OCI-LY3 (cell line): ENCODE data around the gene ALDH1A3.

Experiments
- H2AFZ ChIP-seq: fragments of 200-600, 300-600 bp; shearing (Covaris generic); 2 replicates; pipeline ENCODE4 v1.6.0; 2014; ENCODE audit warnings: antibody characterized with exemption, low read depth, low read length
- H3K27ac ChIP-seq: fragments of 200-600, 300-600 bp; sonication (generic); 2 replicates; pipeline ENCODE4 v1.5.1; 2014; ENCODE audit warnings: mild to moderate bottlenecking, low read length, moderate library complexity, mixed read lengths
- H3K27me3 ChIP-seq: fragments of 200-600, 300-600 bp; sonication (generic); 2 replicates; pipeline ENCODE4 v1.6.1; 2014; ENCODE audit warnings: low read depth, low read length, mixed read lengths
- H3K36me3 ChIP-seq: fragments of 200-600, 300-600 bp; sonication (generic); replicated peaks from 2 replicates; pipeline ENCODE3; 2014; ENCODE audit warnings: low read depth, low read length, mixed read lengths
- H3K4me1 ChIP-seq: fragments of 300-600, 200-600 bp; sonication (generic); 2 replicates; pipeline ENCODE4 v1.6.1; 2014; ENCODE audit warnings: low read length, mixed read lengths
- H3K4me2 ChIP-seq: fragments of 200-600, 300-600 bp; sonication (generic); 2 replicates; pipeline ENCODE4 v1.6.1; 2014; ENCODE audit warnings: low read length, mixed read lengths
- H3K4me3 ChIP-seq: fragments of 300-600, 200-600 bp; sonication (generic); 2 replicates; pipeline ENCODE4 v1.5.1; 2014; ENCODE audit warnings: antibody characterized with exemption, mild to moderate bottlenecking, low read length, moderate library complexity
- H3K79me2 ChIP-seq: fragments of 300-600, 200-600 bp; shearing (Covaris generic); 2 replicates; pipeline ENCODE4 v1.6.1; 2014; ENCODE audit warnings: mild to moderate bottlenecking, low read length, mixed read lengths
- H3K9ac ChIP-seq: fragments of 300-600, 200-600 bp; shearing (Covaris generic); 2 replicates; pipeline ENCODE4 v1.6.0; 2014; ENCODE audit warnings: mild to moderate bottlenecking, low read length, moderate library complexity
- H3K9me3 ChIP-seq: fragments of 200-600, 300-600 bp; shearing (Covaris generic); 2 replicates; pipeline ENCODE4 v1.6.1; 2014; ENCODE audit warnings: low read length, mixed read lengths; ENCODE audit not compliant: insufficient read depth
- H4K20me1 ChIP-seq: fragments of 200-600, 300-600 bp; sonication (generic); 2 replicates; pipeline ENCODE4 v1.6.1; 2016; ENCODE audit warnings: low read length, mixed read lengths; ENCODE audit not compliant: insufficient read depth
- CTCF ChIP-seq: fragments of 200-600, 300-600 bp; sonication (generic); IDR thresholded peaks from 2 replicates; pipeline ENCODE4 v1.5.1; 2014; ENCODE audit warnings: antibody characterized with exemption, low read length, low read depth
- EZH2phosphoT487 ChIP-seq: fragments of 200-600 bp; shearing (Covaris generic); IDR thresholded peaks from 2 replicates; pipeline ENCODE4 v1.6.1; 2018; ENCODE audit warnings: antibody characterized with exemption, mixed run types, low read depth

ALDH1A3 gene

GRCh38 chr15:100869151-100869999 is 10.3 kb upstream of the ALDH1A3 start:
- Histone ChIP-seq H3K9ac (no peak overlapping the region), H3K4me1 (peaks cover 5% of the 10 kb centered on the region), H3K27ac (no peak overlapping the region), H3K36me3 (no peaks in the 10 kb centered on the region), H3K9me3 (peaks cover 4% of the 10 kb centered on the region; the same call in 1 of the 2 replicates), H4K20me1 (no peaks in the 10 kb centered on the region), H3K27me3 (0 out of 2 replicates have a peak, but pooled peaks cover 6% of the 10 kb centered on the region), H3K4me2 (no peak overlapping the region), H3K4me3 (no peak overlapping the region), H2AFZ (no peak overlapping the region), H3K79me2 (no peaks in the 10 kb centered on the region)
- no peak for TF ChIP-seq EZH2phosphoT487
- TF ChIP-seq CTCF, result peak; percentile 81

- Histone ChIP-seq H3K4me1 (peaks cover 5% of the 10 kb centered on the region), H3K4me3 (no peak overlapping the region), H3K9me3 (peaks cover 4% of the 10 kb centered on the region; the same call in 1 of the 2 replicates), H3K9ac (no peak overlapping the region), H3K79me2 (no peaks in the 10 kb centered on the region), H2AFZ (peak overlapping the region; percentile 62), H3K27ac (no peak overlapping the region), H3K4me2 (no peak overlapping the region; the same call in 1 of the 2 replicates), H3K36me3 (no peaks in the 10 kb centered on the region), H3K27me3 (peaks cover 11% of the 10 kb centered on the region; the same call in 1 of the 2 replicates), H4K20me1 (no peaks in the 10 kb centered on the region)
- TF ChIP-seq EZH2phosphoT487, result no peak
- TF ChIP-seq CTCF, result peak; percentile 95
These were observed 6.5 kb upstream of the ALDH1A3 start for GRCh38 chr15:100873029-100873677.

- no peak overlapping the region for H3K4me3 ChIP-seq
- no peaks in the 10 kb centered on the region for H4K20me1 ChIP-seq
- H3K36me3 ChIP-seq, result no peaks in the 10 kb centered on the region
- no peak overlapping the region for H3K27ac ChIP-seq
- no peaks in the 10 kb centered on the region for H3K79me2 ChIP-seq
- peaks cover 5% of the 10 kb centered on the region for H3K4me1 ChIP-seq
- no peaks in the 10 kb centered on the region for H3K9me3 ChIP-seq
- no peak overlapping the region for H3K4me2 ChIP-seq
- H3K9ac ChIP-seq, result no peak overlapping the region
- H2AFZ ChIP-seq, result no peak overlapping the region
- H3K27me3 ChIP-seq, result peaks cover 11% of the 10 kb centered on the region; the same call in 1 of the 2 replicates
- TF ChIP-seq CTCF, result no peak
- no peak for TF ChIP-seq EZH2phosphoT487
These were observed 4.1 kb upstream of the ALDH1A3 start for GRCh38 chr15:100875495-100875894.

GRCh38 chr15:100875976-100876375 is 3.7 kb upstream of the ALDH1A3 start:
- no peaks in the 10 kb centered on the region for H3K9me3 ChIP-seq
- no peaks in the 10 kb centered on the region for H4K20me1 ChIP-seq
- no peaks in the 10 kb centered on the region for H3K36me3 ChIP-seq
- no peak overlapping the region for H3K9ac ChIP-seq
- no peak overlapping the region for H3K27ac ChIP-seq
- H3K4me2 ChIP-seq, result no peak overlapping the region
- H3K4me1 ChIP-seq, result peaks cover 5% of the 10 kb centered on the region
- no peaks in the 10 kb centered on the region for H3K79me2 ChIP-seq
- no peak overlapping the region for H2AFZ ChIP-seq
- TF ChIP-seq CTCF, result no peak
- no peak overlapping the region for H3K4me3 ChIP-seq
- H3K27me3 ChIP-seq, result peaks cover 11% of the 10 kb centered on the region; the same call in 1 of the 2 replicates
